ENCODE data around the gene MUC4.

The MUC4 gene

GRCh38 chr3:195767792-195768191 lies 43.9 kb downstream of the MUC4 start:
- no peak overlapping the region for H3K4me3 ChIP-seq
- TF ChIP-seq, protein P1, sequence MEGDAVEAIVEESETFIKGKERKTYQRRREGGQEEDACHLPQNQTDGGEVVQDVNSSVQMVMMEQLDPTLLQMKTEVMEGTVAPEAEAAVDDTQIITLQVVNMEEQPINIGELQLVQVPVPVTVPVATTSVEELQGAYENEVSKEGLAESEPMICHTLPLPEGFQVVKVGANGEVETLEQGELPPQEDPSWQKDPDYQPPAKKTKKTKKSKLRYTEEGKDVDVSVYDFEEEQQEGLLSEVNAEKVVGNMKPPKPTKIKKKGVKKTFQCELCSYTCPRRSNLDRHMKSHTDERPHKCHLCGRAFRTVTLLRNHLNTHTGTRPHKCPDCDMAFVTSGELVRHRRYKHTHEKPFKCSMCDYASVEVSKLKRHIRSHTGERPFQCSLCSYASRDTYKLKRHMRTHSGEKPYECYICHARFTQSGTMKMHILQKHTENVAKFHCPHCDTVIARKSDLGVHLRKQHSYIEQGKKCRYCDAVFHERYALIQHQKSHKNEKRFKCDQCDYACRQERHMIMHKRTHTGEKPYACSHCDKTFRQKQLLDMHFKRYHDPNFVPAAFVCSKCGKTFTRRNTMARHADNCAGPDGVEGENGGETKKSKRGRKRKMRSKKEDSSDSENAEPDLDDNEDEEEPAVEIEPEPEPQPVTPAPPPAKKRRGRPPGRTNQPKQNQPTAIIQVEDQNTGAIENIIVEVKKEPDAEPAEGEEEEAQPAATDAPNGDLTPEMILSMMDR (IDR thresholded peaks at IDR 0.05), result no peak
- no peak for DNase-seq (ENCODE audit: low spot score)
- no peak overlapping the region for H3K27ac ChIP-seq

DNA sequence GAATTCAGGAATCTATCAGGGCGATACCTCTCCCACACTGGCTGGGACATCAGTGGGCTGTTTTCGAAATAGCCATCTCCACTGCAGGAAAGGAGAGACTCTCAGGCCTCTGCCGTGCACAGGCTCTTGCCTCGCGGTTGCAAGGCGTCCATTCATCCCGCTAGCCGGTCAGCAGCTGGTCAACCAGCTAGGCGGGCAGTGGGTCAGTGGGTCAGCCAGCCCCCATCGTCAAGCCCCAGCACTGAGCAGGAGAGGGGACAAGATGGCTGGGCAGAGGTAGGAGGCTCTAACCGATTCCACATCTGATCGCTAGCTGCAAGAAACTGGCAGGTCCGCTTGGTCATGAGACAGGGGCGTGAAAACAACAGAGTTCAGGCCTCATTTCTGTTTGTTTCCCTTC lies 45.1 kb downstream of the MUC4 start:
- DNase-seq (ENCODE audit: low spot score), result no peak
- TF ChIP-seq, protein P1 (IDR thresholded peaks at IDR 0.05), result no peak
- Histone ChIP-seq H3K27ac (no peak overlapping the region), H3K4me3 (no peak overlapping the region)

GRCh38 chr3:195764961-195765706 lies 46.6 kb downstream of the MUC4 start:
- no peak overlapping the region for H3K4me3 ChIP-seq
- DNase-seq (ENCODE audit: low spot score), result no peak
- TF ChIP-seq, protein P1 (IDR thresholded peaks at IDR 0.05), result no peak
- no peak overlapping the region for H3K27ac ChIP-seq

GRCh38 chr3:195763843-195764825 lies 47.6 kb downstream of the MUC4 start:
- TF ChIP-seq, protein P1 (IDR thresholded peaks at IDR 0.05), result no peak
- no peak for DNase-seq (ENCODE audit: low spot score)
- H3K4me3 ChIP-seq, result no peak overlapping the region
- no peak overlapping the region for H3K27ac ChIP-seq

DNA sequence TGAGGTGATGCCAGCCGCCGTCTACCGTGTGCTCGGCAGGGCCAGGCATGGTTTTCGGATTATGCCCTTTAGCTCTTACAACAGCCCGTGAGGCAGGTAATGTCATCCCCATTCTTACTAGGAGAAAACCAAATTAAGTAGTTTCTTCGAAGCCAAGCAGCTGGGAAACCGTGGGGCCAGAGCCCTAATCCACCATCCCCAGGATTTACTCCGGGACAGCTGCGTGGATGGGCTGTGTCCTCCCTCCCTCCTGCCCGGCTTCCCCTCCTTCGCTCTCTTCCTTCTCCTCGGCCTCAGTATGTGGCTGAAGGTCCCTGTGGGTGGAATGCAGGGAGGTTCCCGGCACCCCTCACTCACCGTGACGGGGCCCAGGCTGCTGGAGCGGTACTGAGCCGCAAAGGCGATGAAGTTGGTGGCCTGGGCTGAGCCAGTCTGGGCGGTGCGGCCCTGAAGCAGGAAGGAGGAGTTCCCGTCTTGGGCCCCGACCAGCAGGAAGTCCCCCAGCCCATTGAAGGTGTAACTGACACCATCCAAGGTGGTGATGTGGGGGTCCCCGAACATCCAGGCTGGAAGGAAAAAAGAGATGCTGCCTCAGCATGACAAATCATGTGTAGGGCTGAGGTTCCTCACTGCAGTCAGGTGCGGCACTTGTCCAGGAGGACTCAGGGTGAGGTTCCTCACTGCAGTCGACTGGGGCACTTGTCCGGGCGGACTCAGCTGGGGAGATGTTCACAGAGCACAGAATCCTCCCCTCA lies 48.5 kb downstream of the MUC4 start:
- H3K4me3 ChIP-seq, result no peak overlapping the region
- DNase-seq (ENCODE audit: low spot score), result no peak
- TF ChIP-seq, protein P1 (IDR thresholded peaks at IDR 0.05), result no peak
- no peak overlapping the region for H3K27ac ChIP-seq

DNA sequence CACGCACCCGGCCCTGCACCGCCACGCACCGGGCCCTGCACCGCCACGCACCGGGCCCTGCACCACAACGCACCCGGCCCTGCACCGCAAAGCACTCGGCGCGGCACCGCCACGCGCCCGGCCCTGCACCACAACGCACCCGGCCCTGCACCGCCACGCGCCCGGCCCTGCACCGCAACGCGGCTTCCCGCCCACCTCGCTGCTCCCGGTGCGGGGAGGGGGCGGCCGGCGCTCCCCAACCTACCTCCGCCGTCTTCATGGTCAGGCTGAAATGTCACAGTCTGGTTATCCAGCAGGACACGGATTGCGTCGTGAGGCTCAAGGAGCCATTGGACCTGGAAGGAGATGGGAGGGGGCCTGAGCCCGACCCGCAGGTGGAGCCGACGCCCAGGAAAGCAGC lies 49.1 kb downstream of the MUC4 start:
- DNase-seq (ENCODE audit: low spot score), result no peak
- Histone ChIP-seq H3K4me3 (no peak overlapping the region), H3K27ac (no peak overlapping the region)
- TF ChIP-seq, protein P1 (IDR thresholded peaks at IDR 0.05), result no peak

All from coronary artery (tissue), 2 donors.